Heart left ventricle (tissue), 16 donors: ENCODE measurements around the gene PPM1L. TPM values are rescaled to one million over a fixed set of nuclear protein-coding genes. Genes with fewer than 3 reads are reported as not detected.
A peak's percentile ranks its signal among the peaks of the same experiment; 100 is the strongest.

Experiments used
- ATAC-seq, 4 donors: fragments of 200-7000 bp; cut with Tn5 transposase; one replicate each; pipeline ENCODE4 v1.9.1; 2020 to 2022; ENCODE audit warnings: moderate library complexity in 4 of 4, mild to moderate bottlenecking in 3 of 4, moderate number of reproducible peaks in 1 of 4
- DNase-seq, 5 donors: peaks; one replicate each; pipeline ENCODE4 v3.0.0-alpha.2; 2020
- H3K27ac ChIP-seq, 12 donors: fragments of 200-600 bp; sonication (generic) in 4 of 12; one replicate each; pipeline versions ENCODE4 v1.5.0 to v1.8.0; 2016 to 2022; ENCODE audit warnings: mild to moderate bottlenecking in 2 of 12
- H3K27me3 ChIP-seq, 9 donors: fragments of 200-600 bp; sonication (generic) in 2 of 9; one replicate each; pipeline versions ENCODE4 v1.5.1 to v1.8.0; 2016 to 2022; ENCODE audit warnings: mild to moderate bottlenecking in 3 of 9
- H3K36me3 ChIP-seq, 9 donors: fragments of 200-600 bp; sonication (generic) in 2 of 9; one replicate each; pipeline versions ENCODE4 v1.5.0 to v1.8.0; 2018 to 2022; ENCODE audit warnings: mild to moderate bottlenecking in 2 of 9
- H3K4me1 ChIP-seq, 12 donors: fragments of 200-600 bp; sonication (generic) in 4 of 12; one replicate each; pipeline versions ENCODE4 v1.5.0 to v1.8.0; 2016 to 2022; ENCODE audit warnings: mild to moderate bottlenecking in 3 of 12
- H3K4me3 ChIP-seq, 12 donors: fragments of 200-600 bp; sonication (generic) in 4 of 12; one replicate each; pipeline versions ENCODE4 v1.5.0 to v1.8.0; 2017 to 2022; ENCODE audit warnings: mild to moderate bottlenecking in 9 of 12, moderate library complexity in 4 of 12
- H3K9me3 ChIP-seq, 12 donors: fragments of 200-600 bp; sonication (generic) in 4 of 12; one replicate each; pipeline versions ENCODE4 v1.5.0 to v1.8.0; 2016 to 2022; ENCODE audit warnings: mild to moderate bottlenecking in 1 of 12
- POLR2A ChIP-seq, 2 donors: fragments of 450-650 bp; IDR thresholded peaks; one replicate each; pipeline ENCODE4 v1.6.1; 2017; ENCODE audit warnings: antibody characterized with exemption in 2 of 2, mild to moderate bottlenecking in 2 of 2, moderate library complexity in 2 of 2
- WGBS, 4 donors: extraction: QIAGEN DNeasy Blood & Tissue Kit in 2 of 4; methylation state at CpG; one replicate each; pipeline versions ENCODE4 v1.1.5 to v1.1.7; 2013 to 2018; 5-methylcytosine and 5-hydroxymethylcytosine counted together
- intact Hi-C, 10 donors: fragments of 100-400 bp; cut with DNase I; formaldehyde crosslinking; loops; one replicate each; pipeline versions ENCODE4 v1.11.1 to v1.14.2; 2022
- polyA plus RNA-seq, 2 donors: library from polyadenylated mRNA; stranded (reverse); fragments of 200-250 nt; gene quantifications; one replicate each; pipeline ENCODE4 v1.2.3, GENCODE V29; 2013
- total RNA-seq, 9 donors: library from RNA; depleted of rRNA in 2 of 9; stranded (reverse); fragments of >200 nt in 2 of 9; fragmentation: NEBNext Ultra II Directional in 3 of 9; extraction: Animal tissue kit (Norgen Biotek cat#: 25700) in 3 of 9; gene quantifications; one replicate each; pipeline versions ENCODE4 v1.1.0 to v1.2.4, GENCODE V29; 2016 to 2023
- TF ChIP-seq, protein P1 (sequence below), 12 donors: fragments of 200-600 bp; sonication (generic) in 4 of 12; IDR thresholded peaks; one replicate each; pipeline versions ENCODE4 v1.5.0 to v1.8.0; 2018 to 2022; ENCODE audit warnings: antibody characterized with exemption in 12 of 12, mild to moderate bottlenecking in 5 of 12
- donor health status: ischemic (EF 13 %, LVEDD 7.1; RV severe dilation, severe dysfunction).
- donor health status: healthy with polysubstance abuse.
- donor health status: DM: no; HTN: yes; CAD: no.
- donor health status: DM: no; HTN: no; CAD: no.
- donor health status: ischemic (EF 25% LVEDD 6.9; RV normal size, moderate dysfunction).
- donor health status: ischemic (EF 25% LVEDD 5.7; RV mildly dilated, moderate dysfunction).
- donor health status: healthy.
- donor health status: DM: yes; HTN: yes; CAD: no.
- donor health status: ischemic (EF 35%, LVEDD 5.7; RV mildly dilated, moderate dysfunction).
- donor health status: nonischemic (EF 11% LVEDD 7.7; RV severe dilation, severe dysfunction).
- donor health status: DM: yes; HTN: yes; CAD: no.
- donor health status: PGD.
- donor health status: ischemic (EF 29% LVEDD 5.4; RV normal size, mild dysfunction).
- donor health status: nonischemic (EF 23%, LVEDD 6.1; RV moderate dilation, normal function).

Gene PPM1L
- total and polyA plus RNA-seq, 11 donors = 6.2 to 89.6 (median 41.7) TPM

DNA sequence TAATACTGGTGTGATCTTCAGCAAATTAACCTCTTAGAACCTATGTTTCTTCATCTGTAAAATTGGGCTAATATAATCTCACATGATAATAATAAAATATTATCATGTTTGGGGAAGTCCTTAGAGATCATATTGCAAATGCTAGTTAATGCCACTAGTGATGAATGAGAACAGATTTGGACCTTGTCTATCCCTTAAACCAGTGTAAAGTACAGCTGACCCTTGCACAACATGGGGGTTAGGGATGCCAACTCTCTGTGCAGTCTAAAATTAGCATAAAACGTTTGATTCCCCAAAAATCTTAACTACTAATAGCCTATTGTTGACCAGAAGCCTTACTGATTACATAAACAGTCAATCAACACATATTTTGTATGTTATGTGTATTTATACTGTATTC is 207.9 kb downstream of the PPM1L start:
- Histone ChIP-seq H3K9me3 (no peaks in the 10 kb centered on the region), H3K4me1 (peaks cover 0 to 6% (median under 1%) of the 10 kb centered on the region in 12 donors), H3K27ac (no peak overlapping the region), H3K36me3 (no peaks in the 10 kb centered on the region), H3K27me3 (no peaks in the 10 kb centered on the region), H3K4me3 (no peak overlapping the region)
- DNase-seq (no peak), ATAC-seq (no peak)
- intact Hi-C loops = no loop called here
- TF ChIP-seq, protein P1, sequence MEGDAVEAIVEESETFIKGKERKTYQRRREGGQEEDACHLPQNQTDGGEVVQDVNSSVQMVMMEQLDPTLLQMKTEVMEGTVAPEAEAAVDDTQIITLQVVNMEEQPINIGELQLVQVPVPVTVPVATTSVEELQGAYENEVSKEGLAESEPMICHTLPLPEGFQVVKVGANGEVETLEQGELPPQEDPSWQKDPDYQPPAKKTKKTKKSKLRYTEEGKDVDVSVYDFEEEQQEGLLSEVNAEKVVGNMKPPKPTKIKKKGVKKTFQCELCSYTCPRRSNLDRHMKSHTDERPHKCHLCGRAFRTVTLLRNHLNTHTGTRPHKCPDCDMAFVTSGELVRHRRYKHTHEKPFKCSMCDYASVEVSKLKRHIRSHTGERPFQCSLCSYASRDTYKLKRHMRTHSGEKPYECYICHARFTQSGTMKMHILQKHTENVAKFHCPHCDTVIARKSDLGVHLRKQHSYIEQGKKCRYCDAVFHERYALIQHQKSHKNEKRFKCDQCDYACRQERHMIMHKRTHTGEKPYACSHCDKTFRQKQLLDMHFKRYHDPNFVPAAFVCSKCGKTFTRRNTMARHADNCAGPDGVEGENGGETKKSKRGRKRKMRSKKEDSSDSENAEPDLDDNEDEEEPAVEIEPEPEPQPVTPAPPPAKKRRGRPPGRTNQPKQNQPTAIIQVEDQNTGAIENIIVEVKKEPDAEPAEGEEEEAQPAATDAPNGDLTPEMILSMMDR (IDR thresholded peaks at IDR 0.05) = no peak
- TF ChIP-seq POLR2A (IDR thresholded peaks at IDR 0.05) = no peak
- 0 to 27% (median 18%) methylated on average over 1 of the region's 1 CpG for WGBS, 4 donors

DNA sequence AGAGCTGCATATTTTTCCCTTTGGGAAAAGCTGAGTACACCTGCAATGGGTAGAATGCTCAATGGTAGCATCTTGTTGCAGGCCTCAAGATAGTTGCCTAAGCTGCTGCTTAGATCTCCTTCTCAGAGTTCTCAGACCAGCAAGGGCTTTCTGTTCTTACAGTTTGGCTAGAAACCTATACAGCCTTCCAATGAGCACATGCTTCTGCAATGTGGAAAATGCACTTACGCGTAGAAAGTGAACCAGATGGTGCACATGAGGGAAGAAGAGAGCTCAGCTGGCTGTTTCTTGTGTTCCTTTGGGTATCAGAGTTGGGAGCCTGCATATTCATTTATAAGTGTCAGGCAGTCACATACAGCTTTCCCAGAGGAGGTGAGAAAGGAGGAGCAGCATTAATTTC is 212.7 kb downstream of the PPM1L start:
- Histone ChIP-seq H3K9me3 (no peaks in the 10 kb centered on the region), H3K27ac (no peak overlapping the region), H3K36me3 (no peaks in the 10 kb centered on the region), H3K4me1 (peaks cover 0 to 25% (median 2%) of the 10 kb centered on the region in 12 donors), H3K4me3 (no peak overlapping the region), H3K27me3 (no peaks in the 10 kb centered on the region)
- intact Hi-C loops = no loop called here
- TF ChIP-seq, protein P1 (IDR thresholded peaks at IDR 0.05) = no peak
- TF ChIP-seq POLR2A (IDR thresholded peaks at IDR 0.05) = no peak
- WGBS, 4 donors = 13 to 19% (median 15%) methylated on average over 2 of the region's 2 CpGs
- DNase-seq (no peak), ATAC-seq (no peak)

DNA sequence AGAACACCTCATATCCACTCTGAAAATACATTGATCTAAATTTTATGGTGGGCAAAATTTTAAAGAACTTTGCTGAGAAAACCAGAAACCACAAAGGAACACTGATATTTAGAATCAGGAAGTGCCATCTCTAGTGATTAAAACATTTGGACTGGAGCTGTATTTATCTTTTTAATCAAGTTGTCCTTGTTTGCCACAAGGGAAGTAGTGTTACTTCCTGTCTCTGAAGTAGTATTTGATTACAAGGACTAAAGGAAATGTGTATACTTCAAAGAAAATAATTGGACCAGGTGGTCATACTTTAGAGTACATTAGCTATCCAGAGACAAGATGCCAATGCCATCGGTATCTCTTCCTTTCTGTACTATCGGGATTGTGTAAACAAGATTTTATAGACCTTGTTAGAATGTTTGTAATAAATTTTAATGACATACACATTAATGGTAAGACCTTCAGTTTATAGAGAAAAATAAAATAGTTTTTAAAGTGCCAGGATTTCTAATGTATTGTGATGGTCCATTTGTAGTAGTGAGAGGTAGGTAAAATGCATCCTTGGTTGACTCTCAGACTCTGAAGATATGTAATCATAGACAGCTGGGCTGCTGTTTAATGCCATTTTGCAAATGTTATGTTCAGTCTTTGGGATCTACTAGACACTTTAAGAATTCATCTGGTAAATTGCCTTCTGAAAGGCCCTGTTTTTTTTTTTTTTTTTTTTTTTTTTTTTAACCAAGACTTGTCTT is 217.2 kb downstream of the PPM1L start:
- WGBS, 4 donors = 58 to 68% (median 61%) methylated on average over 2 of the region's 2 CpGs
- Histone ChIP-seq H3K9me3 (no peaks in the 10 kb centered on the region), H3K36me3 (no peaks in the 10 kb centered on the region)

DNA sequence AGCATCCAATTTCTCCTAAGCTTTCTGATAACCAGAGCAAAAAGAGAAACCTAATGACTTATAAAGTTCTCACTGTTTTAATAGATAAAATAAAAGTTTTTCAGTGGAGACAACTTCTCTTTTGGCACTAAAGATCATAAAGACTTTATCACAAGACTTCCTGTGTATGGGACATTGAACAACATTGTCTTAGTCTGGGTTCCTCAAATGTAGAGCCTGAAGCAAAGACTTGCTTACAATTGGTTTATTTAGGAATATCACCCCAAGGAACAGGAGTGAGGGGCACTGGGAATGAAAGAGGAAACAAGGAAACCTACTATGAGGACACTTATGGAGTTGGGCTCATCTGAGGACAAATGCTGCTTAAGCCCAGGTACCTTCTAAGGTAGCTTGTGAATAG is 221.7 kb downstream of the PPM1L start:
- TF ChIP-seq, protein P1 (IDR thresholded peaks at IDR 0.05) = no peak
- no peak for TF ChIP-seq POLR2A (IDR thresholded peaks at IDR 0.05)
- Histone ChIP-seq H3K36me3 (no peaks in the 10 kb centered on the region), H3K9me3 (no peaks in the 10 kb centered on the region), H3K27ac (peak overlapping the region in 1 of 12 donors; percentile 7), H3K4me3 (no peak overlapping the region), H3K4me1 (peaks cover 0 to 58% (median 0%) of the 10 kb centered on the region in 12 donors), H3K27me3 (no peaks in the 10 kb centered on the region)
- DNase-seq (no peak), ATAC-seq (no peak)
- intact Hi-C loops = no loop called here

More for the DNA sequence above, 217.2 kb downstream of the PPM1L start:
- TF ChIP-seq, protein P1 (IDR thresholded peaks at IDR 0.05) = no peak
- TF ChIP-seq POLR2A (IDR thresholded peaks at IDR 0.05) = no peak
- DNase-seq (no peak), ATAC-seq (no peak)
- peaks cover 0 to 36% (median 2%) of the 10 kb centered on the region in 12 donors for H3K4me1 ChIP-seq
- no peaks in the 10 kb centered on the region for H3K27me3 ChIP-seq
- H3K4me3 ChIP-seq = no peak overlapping the region
- intact Hi-C loops = no loop called here
- H3K27ac ChIP-seq = no peak overlapping the region
